Esophagus squamous epithelium (tissue), 5 donors: ENCODE results near the gene OR2F1. TPM values are rescaled to one million over a fixed set of nuclear protein-coding genes. Genes with fewer than 3 reads are reported as not detected.

ENCODE experiments used
- DNase-seq: peaks from one replicate; lab custom pipeline; 2025; lab: John Stamatoyannopoulos, UW
- H3K27ac ChIP-seq, 4 donors: fragments of 200-600 bp; sonication (generic); one replicate each; pipeline ENCODE4 v1.5.1; 2016 to 2019; ENCODE audit warnings: mild to moderate bottlenecking in 1 of 4
- H3K27me3 ChIP-seq, 4 donors: fragments of 200-600 bp; sonication (generic); 1 replicate in 3 of 4; 2 replicates in 1 of 4; pipeline versions ENCODE4 v1.5.1 to v1.6.0; 2017 to 2021; ENCODE audit warnings: antibody characterized with exemption in 1 of 4
- H3K36me3 ChIP-seq, 3 donors: fragments of 200-600 bp; sonication (generic); one replicate each; pipeline ENCODE4 v1.5.1; 2016 to 2019
- H3K4me1 ChIP-seq, 3 donors: fragments of 200-600 bp; sonication (generic); one replicate each; pipeline ENCODE4 v1.5.1; 2017 to 2019
- H3K4me3 ChIP-seq, 4 donors: fragments of 200-600 bp; sonication (generic); 1 replicate in 3 of 4; 2 replicates in 1 of 4; pipeline ENCODE4 v1.5.1; 2016 to 2019; ENCODE audit warnings: mild to moderate bottlenecking in 2 of 4, moderate library complexity in 1 of 4
- H3K9me3 ChIP-seq, 3 donors: fragments of 200-600 bp; sonication (generic); one replicate each; pipeline ENCODE4 v1.5.1; 2016 to 2019
- CTCF ChIP-seq, 6 experiments: fragments of 450-650 bp in 4 of 6; fragments of 200-600 bp in 2 of 6; sonication (generic) in 2 of 6; IDR thresholded peaks; one replicate each; pipeline ENCODE4 v1.5.1; 2016 to 2019; ENCODE audit warnings: antibody characterized with exemption in 6 of 6, mild to moderate bottlenecking in 4 of 6, moderate library complexity in 4 of 6
- POLR2A ChIP-seq, 4 donors: fragments of 450-650 bp; IDR thresholded peaks; one replicate each; pipeline ENCODE4 v1.6.1; 2017; ENCODE audit warnings: antibody characterized with exemption in 4 of 4, mild to moderate bottlenecking in 4 of 4, moderate library complexity in 3 of 4
- WGBS, 2 donors: methylation state at CpG; one replicate each; pipeline ENCODE4 v1.1.5; 2018; 5-methylcytosine and 5-hydroxymethylcytosine counted together
- intact Hi-C: fragments of 100-400 bp; cut with DNase I; formaldehyde crosslinking; loops from one replicate; pipeline ENCODE4 v1.15.0; 2022
- total RNA-seq, 4 donors: library from RNA; depleted of rRNA; stranded (reverse); fragments of >200 nt; gene quantifications; one replicate each; pipeline ENCODE4 v1.1.0, GENCODE V29; 2016
- donor health status: DM: yes; HTN: yes; CAD: no.

Gene OR2F1
- total RNA-seq, 4 donors from 2014 or later, result not detected

- 53 to 60% methylated on average over 4 of the region's 4 CpGs for WGBS, 2 donors
- H3K4me1 ChIP-seq, result no peaks in the 10 kb centered on the region
- H3K27me3 ChIP-seq, result no peaks in the 10 kb centered on the region
- H3K4me3 ChIP-seq, result no peak overlapping the region
- TF ChIP-seq CTCF (IDR thresholded peaks at IDR 0.05) (no peak), POLR2A (IDR thresholded peaks at IDR 0.05) (no peak)
- no peak for DNase-seq
- no peaks in the 10 kb centered on the region for H3K9me3 ChIP-seq
- no peak overlapping the region for H3K27ac ChIP-seq
- no peaks in the 10 kb centered on the region for H3K36me3 ChIP-seq
- intact Hi-C loops, result no loop called here
These were observed 12.8 kb downstream of the OR2F1 start for GRCh38 chr7:143967398-143967797.

- Histone ChIP-seq H3K27ac (no peak overlapping the region), H3K27me3 (no peaks in the 10 kb centered on the region), H3K36me3 (no peaks in the 10 kb centered on the region), H3K4me3 (no peak overlapping the region), H3K9me3 (no peaks in the 10 kb centered on the region), H3K4me1 (no peaks in the 10 kb centered on the region)
- WGBS, 2 donors, result 64 to 65% methylated on average over 4 of the region's 4 CpGs
- intact Hi-C loops, result no loop called here
- DNase-seq, result no peak
- no peak for TF ChIP-seq CTCF (IDR thresholded peaks at IDR 0.05)
- TF ChIP-seq POLR2A (IDR thresholded peaks at IDR 0.05), result no peak
These were observed 19.3 kb downstream of the OR2F1 start for GRCh38 chr7:143973870-143974416.

DNA sequence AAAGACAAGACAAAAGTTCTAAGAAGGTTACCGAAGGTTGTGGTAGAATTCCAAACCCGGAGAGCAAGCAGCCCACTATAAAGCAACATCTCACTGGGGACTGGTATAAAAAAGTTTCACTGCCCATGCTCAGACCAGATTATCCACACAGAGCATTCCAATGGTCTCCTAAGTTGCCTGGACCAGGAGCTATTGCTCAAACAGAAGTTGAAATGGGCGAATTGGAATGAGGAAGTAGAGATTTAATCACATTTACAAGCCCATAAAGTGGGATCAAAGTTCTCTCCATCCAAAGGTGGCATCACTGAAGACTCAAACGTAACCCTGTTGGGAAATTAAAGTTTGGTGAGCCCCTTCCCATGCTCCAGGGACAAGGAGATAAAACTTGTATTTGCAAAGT, 19.8 kb downstream of the OR2F1 start:
- TF ChIP-seq CTCF (IDR thresholded peaks at IDR 0.05) (no peak), POLR2A (IDR thresholded peaks at IDR 0.05) (no peak)
- no peak overlapping the region for H3K27ac ChIP-seq
- no peaks in the 10 kb centered on the region for H3K27me3 ChIP-seq
- no peak for DNase-seq
- H3K4me1 ChIP-seq, result no peaks in the 10 kb centered on the region
- H3K9me3 ChIP-seq, result no peaks in the 10 kb centered on the region
- H3K4me3 ChIP-seq, result no peak overlapping the region
- intact Hi-C loops, result no loop called here
- 65 to 75% methylated on average over 4 of the region's 4 CpGs for WGBS, 2 donors
- H3K36me3 ChIP-seq, result no peaks in the 10 kb centered on the region

DNA sequence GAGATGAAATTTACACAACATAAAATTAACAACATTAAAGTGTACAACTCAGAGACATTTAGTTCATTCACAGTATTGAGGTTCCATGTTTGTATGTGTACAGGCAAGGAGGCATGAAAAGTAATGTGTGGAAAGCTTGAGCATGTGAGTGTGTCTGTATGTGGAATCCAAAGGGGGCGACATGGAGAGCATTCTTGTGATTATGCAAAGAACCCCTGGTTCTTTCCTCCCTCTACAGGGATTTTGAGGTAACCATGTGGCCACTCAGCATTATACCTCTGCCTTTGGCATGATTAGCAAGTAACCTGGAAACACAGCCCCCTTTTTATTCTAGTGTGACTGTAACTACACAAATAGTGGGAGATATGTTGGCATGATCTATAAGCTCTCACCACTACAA, 21.0 kb downstream of the OR2F1 start:
- no peak for DNase-seq
- Histone ChIP-seq H3K27ac (no peak overlapping the region), H3K27me3 (no peaks in the 10 kb centered on the region), H3K9me3 (no peaks in the 10 kb centered on the region), H3K4me1 (no peaks in the 10 kb centered on the region), H3K4me3 (no peak overlapping the region), H3K36me3 (no peaks in the 10 kb centered on the region)
- no peak for TF ChIP-seq POLR2A (IDR thresholded peaks at IDR 0.05)
- TF ChIP-seq CTCF (IDR thresholded peaks at IDR 0.05), result no peak
- intact Hi-C loops, result no loop called here
- 50 to 73% methylated on average over 1 of the region's 1 CpG for WGBS, 2 donors

GRCh38 chr7:143978585-143978984, 23.9 kb downstream of the OR2F1 start:
- no peaks in the 10 kb centered on the region for H3K4me1 ChIP-seq
- H3K9me3 ChIP-seq, result no peaks in the 10 kb centered on the region
- intact Hi-C loops, result no loop called here
- WGBS, 2 donors, result 72 to 73% methylated on average over 2 of the region's 2 CpGs
- DNase-seq, result no peak
- no peak overlapping the region for H3K27ac ChIP-seq
- H3K27me3 ChIP-seq, result no peaks in the 10 kb centered on the region
- no peaks in the 10 kb centered on the region for H3K36me3 ChIP-seq
- no peak overlapping the region for H3K4me3 ChIP-seq
- TF ChIP-seq CTCF (IDR thresholded peaks at IDR 0.05) (no peak), POLR2A (IDR thresholded peaks at IDR 0.05) (no peak)
